PFSK-1 (cell line): ENCODE data around the gene PKIB.

Experiments
- SIN3A ChIP-seq: IDR thresholded peaks from 2 replicates; pipeline ENCODE4 v1.6.1; 2012; ENCODE audit warnings: mild to moderate bottlenecking, low read length, moderate library complexity, borderline replicate concordance; ENCODE audit not compliant: insufficient read depth
- TF ChIP-seq, protein P1 (sequence below), 2 experiments: IDR thresholded peaks; 2 replicates each; pipeline versions ENCODE4 v1.6.1 to v1.8.0; 2011 to 2012; ENCODE audit warnings: low read depth in 2 of 2, low read length in 2 of 2, control low read depth in 1 of 2, inconsistent platforms in 1 of 2, mild to moderate bottlenecking in 1 of 2, moderate library complexity in 1 of 2; ENCODE audit not compliant: insufficient read depth in 1 of 2

- TF ChIP-seq, protein P1, sequence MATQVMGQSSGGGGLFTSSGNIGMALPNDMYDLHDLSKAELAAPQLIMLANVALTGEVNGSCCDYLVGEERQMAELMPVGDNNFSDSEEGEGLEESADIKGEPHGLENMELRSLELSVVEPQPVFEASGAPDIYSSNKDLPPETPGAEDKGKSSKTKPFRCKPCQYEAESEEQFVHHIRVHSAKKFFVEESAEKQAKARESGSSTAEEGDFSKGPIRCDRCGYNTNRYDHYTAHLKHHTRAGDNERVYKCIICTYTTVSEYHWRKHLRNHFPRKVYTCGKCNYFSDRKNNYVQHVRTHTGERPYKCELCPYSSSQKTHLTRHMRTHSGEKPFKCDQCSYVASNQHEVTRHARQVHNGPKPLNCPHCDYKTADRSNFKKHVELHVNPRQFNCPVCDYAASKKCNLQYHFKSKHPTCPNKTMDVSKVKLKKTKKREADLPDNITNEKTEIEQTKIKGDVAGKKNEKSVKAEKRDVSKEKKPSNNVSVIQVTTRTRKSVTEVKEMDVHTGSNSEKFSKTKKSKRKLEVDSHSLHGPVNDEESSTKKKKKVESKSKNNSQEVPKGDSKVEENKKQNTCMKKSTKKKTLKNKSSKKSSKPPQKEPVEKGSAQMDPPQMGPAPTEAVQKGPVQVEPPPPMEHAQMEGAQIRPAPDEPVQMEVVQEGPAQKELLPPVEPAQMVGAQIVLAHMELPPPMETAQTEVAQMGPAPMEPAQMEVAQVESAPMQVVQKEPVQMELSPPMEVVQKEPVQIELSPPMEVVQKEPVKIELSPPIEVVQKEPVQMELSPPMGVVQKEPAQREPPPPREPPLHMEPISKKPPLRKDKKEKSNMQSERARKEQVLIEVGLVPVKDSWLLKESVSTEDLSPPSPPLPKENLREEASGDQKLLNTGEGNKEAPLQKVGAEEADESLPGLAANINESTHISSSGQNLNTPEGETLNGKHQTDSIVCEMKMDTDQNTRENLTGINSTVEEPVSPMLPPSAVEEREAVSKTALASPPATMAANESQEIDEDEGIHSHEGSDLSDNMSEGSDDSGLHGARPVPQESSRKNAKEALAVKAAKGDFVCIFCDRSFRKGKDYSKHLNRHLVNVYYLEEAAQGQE (IDR thresholded peaks at IDR 0.05; ENCODE audit: insufficient read depth in 1 of 2, low read depth in 2 of 2, low read length in 2 of 2), result no peak
- TF ChIP-seq SIN3A, result no peak
These were observed 65.9 kb downstream of the PKIB start for GRCh38 chr6:122676146-122676545.
